Memory B cell (primary cell): Measurements from ENCODE around the gene ACOT11.

ENCODE experiments used
- ATAC-seq: fragments of 150-1000 bp; cut with Tn5 transposase; 2 replicates; pipeline ENCODE4 v1.10.0; 2021; ENCODE audit warnings: low read depth, mild to moderate bottlenecking, moderate library complexity
- DNase-seq, 2 donors: peaks; one replicate each; pipeline ENCODE4 v3.0.0; 2022; ENCODE audit warnings: low spot score in 2 of 2
- H3K27ac Mint-ChIP-seq: one replicate; pipeline ENCODE4 v1.8.0; 2022; ENCODE audit warnings: mild to moderate bottlenecking, moderate library complexity, mixed read lengths
- H3K27me3 Mint-ChIP-seq: one replicate; pipeline ENCODE4 v1.8.0; 2022; ENCODE audit warnings: mixed read lengths
- H3K36me3 Mint-ChIP-seq: one replicate; pipeline ENCODE4 v1.8.0; 2022; ENCODE audit warnings: mild to moderate bottlenecking, mixed read lengths
- H3K4me1 Mint-ChIP-seq: one replicate; pipeline ENCODE4 v1.8.0; 2022; ENCODE audit warnings: mixed read lengths
- H3K4me3 Mint-ChIP-seq: one replicate; pipeline ENCODE4 v1.8.0; 2022; ENCODE audit warnings: mild to moderate bottlenecking, moderate library complexity, mixed read lengths
- H3K9me3 Mint-ChIP-seq: one replicate; pipeline ENCODE4 v1.8.0; 2022; ENCODE audit warnings: mixed read lengths

ACOT11 gene

DNA sequence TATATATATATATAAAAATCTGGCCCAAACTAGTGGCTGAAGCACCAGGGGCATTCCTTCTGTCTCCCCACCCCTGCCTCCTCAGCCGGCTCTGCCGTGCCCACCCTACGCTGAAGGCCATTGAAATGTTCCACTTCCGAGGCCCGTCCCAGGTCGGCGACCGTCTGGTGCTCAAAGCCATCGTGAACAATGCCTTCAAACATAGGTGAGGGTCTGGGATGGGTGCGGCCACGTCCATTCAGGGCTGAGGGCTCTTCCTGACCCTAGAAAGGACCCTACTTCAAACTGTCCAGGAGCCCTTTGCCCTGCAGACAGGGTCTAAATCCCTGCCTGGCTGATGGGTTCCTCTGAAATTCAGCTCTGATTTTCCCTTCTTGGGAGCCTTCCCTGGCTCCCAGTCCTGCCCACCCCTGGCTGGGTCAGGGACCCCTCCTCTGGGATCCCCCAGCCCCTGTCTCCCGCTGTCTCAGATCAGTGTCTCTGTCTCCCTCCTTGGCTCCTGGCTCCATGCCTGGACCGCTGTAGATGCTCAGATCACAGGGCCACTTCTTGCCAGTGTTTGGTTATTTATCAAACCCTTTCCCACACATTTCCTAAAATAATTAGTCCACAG is 51.3 kb downstream of the ACOT11 start:
- H3K4me3 Mint-ChIP-seq: no peak overlapping the region
- no peak overlapping the region for H3K27ac Mint-ChIP-seq
- ATAC-seq (no peak), DNase-seq (no peak)
- no peaks in the 10 kb centered on the region for H3K9me3 Mint-ChIP-seq
- no peaks in the 10 kb centered on the region for H3K36me3 Mint-ChIP-seq
- H3K27me3 Mint-ChIP-seq: peaks cover 2% of the 10 kb centered on the region
- H3K4me1 Mint-ChIP-seq: no peaks in the 10 kb centered on the region

DNA sequence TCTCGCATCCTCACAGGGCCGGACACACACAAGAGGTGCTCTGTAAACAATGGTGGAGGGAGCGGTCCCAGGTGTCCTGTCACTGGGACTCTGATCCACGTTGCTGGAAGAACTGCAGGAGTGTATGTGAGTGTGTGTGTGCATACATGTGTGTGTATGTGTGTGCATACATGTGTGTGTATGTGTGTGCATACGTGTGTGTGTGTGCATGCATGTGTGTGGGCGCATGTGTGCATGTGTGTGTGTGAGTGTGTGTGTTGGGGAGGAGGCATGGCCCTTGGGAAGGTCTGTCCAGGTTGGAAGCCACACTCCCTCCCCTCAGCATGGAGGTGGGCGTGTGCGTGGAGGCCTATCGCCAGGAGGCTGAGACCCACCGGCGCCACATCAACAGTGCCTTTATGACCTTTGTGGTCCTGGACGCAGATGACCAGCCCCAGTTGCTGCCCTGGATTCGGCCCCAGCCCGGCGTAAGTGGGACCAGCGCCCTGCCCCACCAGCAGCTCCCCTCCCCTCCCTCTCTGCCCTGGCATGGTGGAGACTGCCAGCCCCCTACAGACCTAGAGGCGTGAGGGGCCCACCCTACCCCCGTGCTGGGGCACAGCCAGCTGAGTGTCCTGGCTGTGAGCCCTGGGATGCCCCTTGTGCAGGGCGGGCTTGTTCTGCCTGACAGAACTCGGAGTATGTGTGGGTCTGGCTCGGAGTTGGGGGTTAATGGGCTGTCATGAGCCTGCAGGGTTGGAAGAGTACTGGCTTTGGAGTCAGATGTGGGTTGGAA is 53.1 kb downstream of the ACOT11 start:
- DNase-seq (no peak), ATAC-seq (no peak)
- H3K4me3 Mint-ChIP-seq: no peak overlapping the region
- H3K4me1 Mint-ChIP-seq: peaks cover 7% of the 10 kb centered on the region
- H3K9me3 Mint-ChIP-seq: no peaks in the 10 kb centered on the region
- H3K27me3 Mint-ChIP-seq: peaks cover 2% of the 10 kb centered on the region
- no peaks in the 10 kb centered on the region for H3K36me3 Mint-ChIP-seq
- no peak overlapping the region for H3K27ac Mint-ChIP-seq

DNA sequence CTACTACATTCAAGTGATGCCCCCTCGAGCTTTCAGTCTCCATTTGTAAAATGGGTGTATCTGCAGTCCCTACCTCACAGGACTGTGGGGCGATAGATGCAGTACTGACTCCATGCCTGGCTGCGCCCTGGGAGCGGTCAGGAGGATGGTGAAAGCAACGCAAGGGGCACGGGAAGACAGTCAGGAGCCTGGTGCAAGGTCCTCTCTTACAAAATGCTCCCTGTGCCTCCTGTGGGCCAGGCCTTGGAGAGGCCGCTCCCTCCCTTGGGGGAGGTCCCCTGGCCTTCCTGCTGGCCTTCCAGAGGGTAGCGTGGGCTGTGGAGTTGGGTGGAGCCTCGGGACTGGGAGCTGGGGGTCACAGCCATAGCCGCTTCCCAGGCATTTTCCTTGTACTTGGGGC is 53.7 kb downstream of the ACOT11 start:
- no peaks in the 10 kb centered on the region for H3K9me3 Mint-ChIP-seq
- peaks cover 7% of the 10 kb centered on the region for H3K4me1 Mint-ChIP-seq
- ATAC-seq: no peak
- peaks cover 2% of the 10 kb centered on the region for H3K27me3 Mint-ChIP-seq
- H3K27ac Mint-ChIP-seq: no peak overlapping the region
- no peaks in the 10 kb centered on the region for H3K36me3 Mint-ChIP-seq
- no peak overlapping the region for H3K4me3 Mint-ChIP-seq
- no peak for DNase-seq

DNA sequence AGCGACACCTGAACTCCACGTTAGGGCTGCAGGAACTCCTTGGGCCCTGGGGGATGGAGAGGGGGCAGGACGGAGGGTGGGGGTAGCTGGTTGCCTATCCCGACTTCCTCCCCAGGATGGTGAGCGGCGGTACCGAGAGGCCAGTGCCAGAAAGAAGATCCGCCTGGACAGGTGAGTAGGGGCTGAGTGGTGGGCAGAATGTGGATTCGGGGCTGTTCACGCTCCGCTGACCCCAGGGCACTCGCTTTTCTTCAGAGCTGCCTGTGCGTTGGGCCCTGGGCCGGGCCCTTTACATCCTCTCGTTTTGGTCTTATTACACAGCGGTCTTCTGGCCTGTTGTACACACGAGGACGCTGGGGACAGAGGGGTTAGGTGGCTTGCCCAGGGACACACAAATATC is 54.5 kb downstream of the ACOT11 start:
- no peak overlapping the region for H3K27ac Mint-ChIP-seq
- peaks cover 7% of the 10 kb centered on the region for H3K4me1 Mint-ChIP-seq
- H3K4me3 Mint-ChIP-seq: no peak overlapping the region
- no peaks in the 10 kb centered on the region for H3K9me3 Mint-ChIP-seq
- peaks cover 1% of the 10 kb centered on the region for H3K27me3 Mint-ChIP-seq
- ATAC-seq: no peak
- no peak for DNase-seq
- no peaks in the 10 kb centered on the region for H3K36me3 Mint-ChIP-seq

DNA sequence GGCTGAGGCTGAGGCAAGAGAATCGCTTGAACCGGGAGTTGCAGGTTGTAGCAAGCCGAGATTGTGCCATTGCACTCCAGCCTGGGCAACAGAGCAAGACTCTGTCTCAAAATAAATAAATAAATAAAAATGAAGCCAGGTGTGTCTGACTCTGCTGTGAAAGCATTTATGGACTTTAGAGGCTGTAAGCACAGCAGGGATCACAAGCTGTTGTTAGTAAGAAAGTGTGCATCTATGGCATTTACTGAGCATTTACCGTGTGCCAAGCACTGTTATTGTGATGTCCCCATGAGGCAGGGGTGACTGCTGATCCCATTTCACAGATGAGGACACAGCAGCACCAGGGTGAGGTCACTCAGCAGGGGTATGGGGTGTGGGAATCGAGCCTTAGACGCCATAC is 55.2 kb downstream of the ACOT11 start:
- Mint-ChIP-seq H3K27ac (no peak overlapping the region), H3K36me3 (no peaks in the 10 kb centered on the region), H3K4me1 (peaks cover 7% of the 10 kb centered on the region), H3K27me3 (no peaks in the 10 kb centered on the region), H3K4me3 (no peak overlapping the region), H3K9me3 (no peaks in the 10 kb centered on the region)
- DNase-seq (no peak), ATAC-seq (no peak)

DNA sequence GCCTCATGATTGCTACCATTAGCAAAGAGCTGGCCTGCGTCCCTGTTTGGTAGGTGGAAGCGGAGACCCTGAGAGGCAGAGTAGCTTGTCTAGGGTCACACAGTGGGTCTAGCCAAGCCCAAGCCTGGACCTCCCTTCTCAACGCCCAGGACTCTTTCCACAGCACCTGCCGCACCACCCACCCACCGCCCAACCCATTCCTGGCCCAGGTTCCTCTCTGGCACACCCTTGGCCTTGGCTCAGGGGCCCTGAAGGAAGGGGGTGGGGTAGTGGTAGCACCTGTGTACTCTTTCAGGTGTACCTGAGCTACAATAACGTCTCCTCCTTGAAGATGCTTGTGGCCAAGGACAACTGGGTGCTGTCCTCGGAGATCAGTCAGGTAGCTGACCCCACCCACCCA is 56.0 kb downstream of the ACOT11 start:
- peaks cover 3% of the 10 kb centered on the region for H3K27me3 Mint-ChIP-seq
- H3K36me3 Mint-ChIP-seq: no peaks in the 10 kb centered on the region
- no peak overlapping the region for H3K27ac Mint-ChIP-seq
- ATAC-seq: no peak
- no peak for DNase-seq
- H3K9me3 Mint-ChIP-seq: no peaks in the 10 kb centered on the region
- H3K4me1 Mint-ChIP-seq: peaks cover 7% of the 10 kb centered on the region
- no peak overlapping the region for H3K4me3 Mint-ChIP-seq

DNA sequence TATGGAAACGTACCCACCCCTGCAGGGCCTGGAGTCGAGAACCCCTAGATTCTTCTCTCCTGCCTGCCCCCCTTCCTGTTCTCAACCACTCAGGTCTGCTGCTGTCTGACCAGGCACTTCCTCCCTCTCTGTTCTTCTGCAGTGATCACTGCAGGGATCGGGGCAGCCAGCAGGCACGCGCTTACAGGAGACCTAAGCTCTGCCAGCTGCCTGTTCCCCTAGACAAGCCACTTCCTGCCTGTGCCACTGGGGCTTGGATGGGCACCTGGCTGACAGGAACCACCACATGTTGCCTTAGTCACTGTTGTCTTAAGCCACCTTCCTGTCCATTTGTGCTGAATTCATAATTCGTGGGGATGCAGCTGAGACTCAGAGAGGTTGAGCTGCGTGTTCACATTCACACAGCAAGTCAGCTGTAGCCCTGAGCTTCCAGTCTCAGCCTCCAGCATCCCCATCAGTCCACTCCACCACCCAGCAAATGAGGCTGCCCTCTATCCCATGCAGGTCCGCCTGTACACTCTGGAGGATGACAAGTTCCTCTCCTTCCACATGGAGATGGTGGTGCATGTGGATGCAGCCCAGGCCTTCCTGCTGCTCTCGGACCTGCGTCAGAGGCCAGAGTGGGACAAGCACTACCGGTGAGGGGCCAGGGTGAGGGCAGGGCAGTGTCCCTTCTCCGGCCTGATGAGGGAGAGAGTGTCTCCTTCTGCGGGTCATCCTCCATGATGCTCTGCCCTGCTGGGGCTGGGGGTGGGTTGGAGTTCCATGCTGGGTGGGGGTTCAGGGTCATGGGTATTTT is 56.7 kb downstream of the ACOT11 start:
- Mint-ChIP-seq H3K27me3 (peaks cover 4% of the 10 kb centered on the region), H3K4me3 (no peak overlapping the region), H3K27ac (no peak overlapping the region), H3K36me3 (no peaks in the 10 kb centered on the region), H3K9me3 (no peaks in the 10 kb centered on the region), H3K4me1 (peaks cover 7% of the 10 kb centered on the region)
- no peak for ATAC-seq
- DNase-seq: no peak

DNA sequence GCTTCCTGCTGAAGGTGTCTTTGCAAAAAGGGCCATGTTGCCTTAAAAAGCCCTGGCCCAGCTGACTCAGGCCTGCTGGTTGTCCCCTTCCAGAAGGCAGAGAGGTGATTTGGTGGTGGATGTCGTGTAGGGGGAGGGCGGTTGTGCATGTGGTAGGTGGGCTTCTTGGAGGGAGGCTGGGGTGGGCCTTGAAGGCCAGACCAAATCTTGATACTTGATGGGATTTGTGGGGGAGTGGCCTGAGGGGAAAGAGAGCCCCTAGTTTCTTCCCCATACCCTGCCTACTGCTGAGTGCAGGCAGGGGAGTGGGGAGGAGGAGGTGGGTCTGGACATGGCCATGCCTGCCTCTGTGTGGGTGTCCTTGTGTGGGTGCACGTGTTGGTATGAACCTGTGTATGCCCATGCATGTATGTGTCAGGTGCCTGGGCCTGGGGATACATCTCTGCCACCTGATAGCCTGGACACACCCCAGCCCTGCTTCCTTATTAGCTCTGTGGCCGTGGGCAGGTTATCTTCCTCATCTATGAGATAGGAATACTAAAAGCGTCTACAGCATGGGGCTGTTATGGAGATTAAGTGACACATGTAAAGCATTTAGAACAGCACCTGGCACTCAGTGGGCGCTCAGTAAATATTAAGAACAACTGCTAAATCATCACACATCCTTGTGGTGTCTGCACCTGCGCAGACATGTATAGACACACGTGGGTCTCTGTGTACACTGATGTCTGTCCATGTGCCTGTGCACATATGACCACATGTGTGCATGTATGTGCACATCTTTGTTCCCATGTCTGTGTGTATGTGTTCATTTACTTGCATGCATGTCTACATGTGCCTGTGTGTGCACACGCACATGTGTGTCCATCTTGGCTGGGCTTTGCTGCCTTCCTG is 58.3 kb downstream of the ACOT11 start:
- no peaks in the 10 kb centered on the region for H3K36me3 Mint-ChIP-seq
- DNase-seq (no peak), ATAC-seq (no peak)
- H3K27me3 Mint-ChIP-seq: peaks cover 4% of the 10 kb centered on the region
- H3K4me1 Mint-ChIP-seq: peaks cover 7% of the 10 kb centered on the region
- H3K4me3 Mint-ChIP-seq: no peak overlapping the region
- H3K27ac Mint-ChIP-seq: no peak overlapping the region
- no peaks in the 10 kb centered on the region for H3K9me3 Mint-ChIP-seq

DNA sequence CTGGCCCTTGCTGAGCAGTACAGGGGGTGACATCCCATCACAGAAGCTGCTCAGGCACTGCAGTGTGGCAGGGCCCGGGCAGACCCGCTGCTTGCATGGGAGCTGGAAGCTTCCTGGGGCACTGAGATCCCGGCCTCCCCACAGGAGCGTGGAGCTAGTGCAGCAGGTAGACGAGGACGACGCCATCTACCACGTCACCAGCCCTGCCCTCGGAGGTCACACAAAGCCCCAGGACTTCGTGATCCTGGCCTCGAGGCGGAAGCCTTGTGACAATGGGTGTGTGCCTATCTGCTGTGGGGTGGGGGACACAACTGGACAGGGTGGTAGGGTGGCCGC is 58.9 kb downstream of the ACOT11 start:
- DNase-seq: no peak
- Mint-ChIP-seq H3K9me3 (no peaks in the 10 kb centered on the region), H3K27me3 (peaks cover 6% of the 10 kb centered on the region), H3K4me1 (peaks cover 7% of the 10 kb centered on the region), H3K36me3 (no peaks in the 10 kb centered on the region), H3K4me3 (no peak overlapping the region), H3K27ac (no peak overlapping the region)
- ATAC-seq: no peak

DNA sequence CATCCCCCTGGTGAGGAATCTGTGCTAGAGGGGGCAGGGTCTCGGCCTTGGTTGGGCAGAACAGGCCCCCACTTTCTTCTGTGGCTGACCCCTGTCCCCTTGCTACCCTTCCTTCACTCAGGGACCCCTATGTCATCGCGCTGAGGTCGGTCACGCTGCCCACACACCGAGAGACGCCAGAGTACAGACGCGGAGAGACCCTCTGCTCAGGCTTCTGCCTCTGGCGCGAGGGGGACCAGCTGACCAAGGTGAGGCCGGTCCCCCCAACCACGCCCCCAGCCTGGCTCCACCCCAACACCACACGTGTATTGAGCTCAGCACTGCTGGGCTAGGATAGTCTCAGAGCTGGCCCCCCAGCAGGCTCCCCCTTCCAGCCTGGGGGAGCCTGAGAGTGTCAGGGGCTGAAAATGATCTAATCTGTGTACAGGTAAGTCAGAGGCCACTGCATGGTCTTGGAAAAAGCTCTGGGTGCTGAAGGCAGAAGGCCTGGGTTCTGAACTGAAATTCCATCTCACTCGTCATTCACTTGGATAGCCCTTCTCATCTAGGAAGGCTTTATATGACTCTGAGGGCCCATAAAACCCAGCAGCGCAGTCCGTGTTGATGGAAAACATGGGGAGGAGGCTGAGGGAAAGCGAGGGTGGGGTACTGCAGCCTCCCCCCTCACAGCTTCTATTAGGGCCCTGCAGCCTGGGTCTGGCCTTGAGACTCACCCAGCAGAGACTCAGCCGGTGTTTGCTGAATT is 60.0 kb downstream of the ACOT11 start:
- peaks cover 7% of the 10 kb centered on the region for H3K4me1 Mint-ChIP-seq
- H3K4me3 Mint-ChIP-seq: no peak overlapping the region
- H3K27me3 Mint-ChIP-seq: peaks cover 6% of the 10 kb centered on the region
- H3K9me3 Mint-ChIP-seq: no peaks in the 10 kb centered on the region
- H3K36me3 Mint-ChIP-seq: no peaks in the 10 kb centered on the region
- no peak for ATAC-seq
- H3K27ac Mint-ChIP-seq: no peak overlapping the region
- DNase-seq: no peak

DNA sequence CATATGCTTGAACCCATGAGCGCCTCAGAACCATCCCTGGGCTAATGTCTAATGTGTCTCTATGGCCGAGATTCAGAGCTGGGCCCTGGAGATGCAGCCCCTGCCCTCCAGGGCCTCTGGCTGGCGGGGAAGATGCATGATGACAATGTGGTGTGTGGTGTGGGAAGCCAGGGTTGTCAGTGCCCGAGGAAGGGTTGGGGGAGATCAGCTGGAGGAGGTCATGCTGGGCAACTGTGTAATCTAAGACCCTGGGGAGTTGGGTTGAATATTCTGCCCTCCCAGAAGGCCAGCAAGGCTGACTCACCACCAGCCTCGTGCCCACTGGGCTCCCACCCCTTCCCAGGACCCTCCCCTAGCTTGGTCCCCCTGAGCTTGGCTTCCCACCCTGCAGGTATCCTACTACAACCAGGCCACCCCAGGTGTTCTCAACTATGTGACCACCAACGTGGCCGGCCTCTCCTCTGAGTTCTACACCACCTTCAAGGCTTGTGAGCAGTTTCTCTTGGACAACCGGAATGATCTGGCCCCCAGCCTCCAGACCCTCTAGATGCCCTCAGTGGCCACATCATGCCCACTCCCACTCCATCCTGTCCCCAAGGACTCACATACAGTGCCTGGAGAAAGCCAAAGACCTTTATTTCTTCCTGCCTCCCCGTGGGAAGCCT is 60.7 kb downstream of the ACOT11 start:
- no peak overlapping the region for H3K4me3 Mint-ChIP-seq
- peaks cover 7% of the 10 kb centered on the region for H3K4me1 Mint-ChIP-seq
- H3K9me3 Mint-ChIP-seq: no peaks in the 10 kb centered on the region
- peaks cover 6% of the 10 kb centered on the region for H3K27me3 Mint-ChIP-seq
- ATAC-seq (no peak), DNase-seq (no peak)
- no peak overlapping the region for H3K27ac Mint-ChIP-seq
- no peaks in the 10 kb centered on the region for H3K36me3 Mint-ChIP-seq

DNA sequence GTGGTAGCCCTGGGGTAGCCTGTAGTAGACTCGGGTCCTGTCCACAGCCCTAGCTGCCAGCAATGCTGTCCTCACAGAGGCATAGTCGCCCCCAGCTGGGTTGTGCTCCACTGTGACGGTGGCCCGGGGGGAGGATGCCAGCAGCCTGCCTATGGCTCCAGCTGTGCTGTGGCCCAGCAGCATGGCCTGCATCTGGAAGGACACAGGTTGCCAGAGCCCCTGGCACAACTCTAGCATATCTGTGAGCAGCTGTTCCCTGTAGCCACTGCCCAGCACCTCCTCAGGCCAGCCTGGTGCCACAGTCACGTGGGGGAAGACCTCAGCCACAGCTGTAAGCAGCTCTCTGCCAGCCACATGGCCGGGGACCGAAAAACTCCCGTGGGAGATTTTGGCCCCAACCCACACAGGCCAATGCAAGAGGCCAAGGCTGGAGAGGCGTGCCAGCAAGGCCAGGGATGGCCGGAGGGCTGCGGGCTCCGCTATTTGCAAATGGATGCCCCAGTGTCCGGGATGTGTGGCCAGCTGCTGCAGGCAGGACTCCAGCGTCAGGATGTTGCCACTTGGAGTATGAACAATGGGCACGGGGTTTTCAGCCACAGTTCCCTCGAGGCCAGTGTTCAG is 61.4 kb downstream of the ACOT11 start:
- Mint-ChIP-seq H3K27ac (no peak overlapping the region), H3K9me3 (no peaks in the 10 kb centered on the region), H3K27me3 (peaks cover 8% of the 10 kb centered on the region), H3K4me1 (peaks cover 7% of the 10 kb centered on the region), H3K4me3 (no peak overlapping the region), H3K36me3 (no peaks in the 10 kb centered on the region)
- no peak for ATAC-seq
- DNase-seq: no peak
